H1 (cell line): ENCODE measurements around the gene TRIM24. TPM values are rescaled to one million over a fixed set of nuclear protein-coding genes. Genes with fewer than 3 reads are reported as not detected.

Experiments used
- CBX8 ChIP-seq: fragments of 300-800, 300-1000 bp; sonication (generic); IDR thresholded peaks from 2 replicates; pipeline ENCODE4 v1.7.1; 2016; ENCODE audit warnings: low read depth, low read length, borderline replicate concordance
- E2F6 ChIP-seq: IDR thresholded peaks from 2 replicates; pipeline ENCODE4 v1.6.1; 2012; ENCODE audit warnings: inconsistent platforms
- KDM4A ChIP-seq: IDR thresholded peaks from one replicate; pipeline ENCODE4 v1.7.1; 2012; ENCODE audit warnings: low read depth, mild to moderate bottlenecking, moderate library complexity, low read length, inconsistent platforms; ENCODE audit not compliant: severe bottlenecking
- MAFK ChIP-seq: IDR thresholded peaks from 2 replicates; pipeline ENCODE4 v1.6.1; 2012; ENCODE audit warnings: low read depth, mild to moderate bottlenecking, improper control_type of control experiment, low read length
- polyA plus RNA-seq, 7 experiments: library from polyadenylated mRNA; depleted of rRNA in 3 of 7; stranded (reverse) in 5 of 7; unstranded in 2 of 7; fragments of >200 nt in 5 of 7; fragments of 200-250 nt in 2 of 7; gene quantifications; 1 replicate in 5 of 7; 2 replicates in 1 of 7; 4 replicates in 1 of 7; pipeline versions ENCODE4 v1.2.1 to v1.2.3, GENCODE V29; 2011 to 2013; ENCODE audit warnings: missing spikeins in 2 of 7, mixed read lengths in 2 of 7
- total RNA-seq: library from RNA; stranded (reverse); fragmentation: NEBNext Ultra II Directional; extraction: Animal tissue kit (Norgen Biotek cat#: 25700); gene quantifications from 2 replicates; pipeline ENCODE4 v1.2.1, GENCODE V29; 2021

Gene TRIM24
- total and polyA plus RNA-seq, 2 of the 8 experiments (the other 6 are each of a cell fraction or from before 2014, with no cell fraction given): 67.6 to 149 TPM

- TF ChIP-seq KDM4A: no peak
- TF ChIP-seq CBX8: no peak
- no peak for TF ChIP-seq E2F6
- TF ChIP-seq MAFK: no peak
Observed at GRCh38 chr7:138538518-138538917, 78.5 kb downstream of the TRIM24 start (continued).
